A549 (cell line): ENCODE results near the gene GALNT16. TPM values are rescaled to one million over a fixed set of nuclear protein-coding genes. Genes with fewer than 3 reads are reported as not detected.

Experiments
- ATAC-seq, 2 experiments: fragments of 200-7000 bp in 1 of 2; fragments of >200 bp in 1 of 2; cut with Nextera tagmentation in 1 of 2; cut with Tn5 transposase in 1 of 2; 3 replicates each; pipeline versions ENCODE4 v1.8.0 to v1.9.1; 2018 to 2020; ENCODE audit warnings: mild to moderate bottlenecking in 1 of 2, moderate library complexity in 1 of 2
- CTCF ChIA-PET: fragments of 300-600 bp; sonication (Branson Sonifier 250); formaldehyde crosslinking; extraction: SDS; loops from one replicate; lab custom pipeline; 2021; ENCODE audit warnings: antibody characterized with exemption, inconsistent platforms; lab: Yijun Ruan, JAX
- POLR2A ChIA-PET: fragments of 350-600 bp; formaldehyde crosslinking; extraction: SDS; loops from one replicate; lab custom pipeline; 2021; ENCODE audit warnings: antibody characterized with exemption, inconsistent platforms; lab: Yijun Ruan, JAX
- DNase-seq, 2 experiments: peaks; one replicate each; pipeline versions ENCODE4 v3.0.0 to v3.0.0-alpha.2; 2011 to 2016; ENCODE audit warnings: low read depth in 1 of 2, low spot score in 1 of 2
- FAIRE-seq: peaks from 2 replicates; lab custom pipeline; 2011; peaks lifted over from hg19 to GRCh38; lab: Jason Lieb, UNC
- H3K27ac ChIP-seq, 2 experiments: fragments of >200 bp; sonication (Bioruptor Twin); formaldehyde crosslinking; 3 replicates each; pipeline ENCODE4 v1.5.1; 2016 to 2017
- H3K4me1 ChIP-seq: fragments of >200 bp; sonication (Bioruptor Twin); formaldehyde crosslinking; 3 replicates; pipeline ENCODE4 v1.6.1; 2016
- H3K4me2 ChIP-seq: fragments of >200 bp; sonication (Bioruptor Twin); formaldehyde crosslinking; 3 replicates; pipeline ENCODE4 v1.6.1; 2016
- H3K4me3 ChIP-seq: fragments of >200 bp; sonication (Bioruptor Twin); formaldehyde crosslinking; 3 replicates; pipeline ENCODE4 v1.5.1; 2016
- H3K9me3 ChIP-seq: fragments of >200 bp; sonication (Bioruptor Twin); formaldehyde crosslinking; 3 replicates; pipeline ENCODE4 v1.6.1; 2016
- BCL3 ChIP-seq: fragments of >200 bp; sonication (Bioruptor Twin); formaldehyde crosslinking; IDR thresholded peaks from 3 replicates; pipeline ENCODE4 v1.6.1; 2016
- CHD2 ChIP-seq: fragments of 150-350 bp; IDR thresholded peaks from 2 replicates; pipeline ENCODE4 v1.6.1; 2014; ENCODE audit warnings: low read length; ENCODE audit not compliant: partially characterized antibody
- ELK1 ChIP-seq: fragments of 150-350 bp; IDR thresholded peaks from 2 replicates; pipeline ENCODE4 v1.6.1; 2014; ENCODE audit warnings: low read depth, mild to moderate bottlenecking, low read length
- ESRRA ChIP-seq: fragments of 150-350 bp; IDR thresholded peaks from 2 replicates; pipeline ENCODE4 v1.6.1; 2014; ENCODE audit warnings: mild to moderate bottlenecking, low read length, borderline replicate concordance
- FOSL2 ChIP-seq, 2 experiments: fragments of 450-650 bp in 1 of 2; fragments of >200 bp in 1 of 2; sonication (Bioruptor Twin) in 1 of 2; formaldehyde crosslinking; IDR thresholded peaks; 2 replicates each; pipeline versions ENCODE4 v1.5.0 to v1.6.1; 2016 to 2020; ENCODE audit warnings: mild to moderate bottlenecking in 1 of 2, moderate library complexity in 1 of 2
- FOXS1 ChIP-seq: fragments of 250-450 bp; sonication (Bioruptor Pico); IDR thresholded peaks from 2 replicates; pipeline ENCODE4 v1.5.0; 2020; ENCODE audit warnings: mild to moderate bottlenecking, moderate library complexity
- GATA3 ChIP-seq: IDR thresholded peaks from 2 replicates; pipeline ENCODE4 v1.6.1; 2012; ENCODE audit warnings: borderline replicate concordance
- HES2 ChIP-seq: fragments of >200 bp; sonication (Bioruptor Twin); formaldehyde crosslinking; IDR thresholded peaks from 2 replicates; pipeline ENCODE4 v1.6.1; 2016
- HMGXB4 ChIP-seq: fragments of 250-450 bp; sonication (Bioruptor Pico); IDR thresholded peaks from 2 replicates; pipeline ENCODE4 v1.5.0; 2021; ENCODE audit warnings: mild to moderate bottlenecking, moderate library complexity, borderline replicate concordance
- JUNB ChIP-seq: fragments of >200 bp; sonication (Bioruptor Twin); formaldehyde crosslinking; IDR thresholded peaks from 2 replicates; pipeline ENCODE4 v1.6.1; 2016
- KDM1A ChIP-seq: fragments of 200-600 bp; sonication (generic); IDR thresholded peaks from 2 replicates; pipeline ENCODE4 v1.6.1; 2016; ENCODE audit warnings: low read depth, mild to moderate bottlenecking
- NPAS2 ChIP-seq: fragments of 250-450 bp; sonication (Bioruptor Pico); IDR thresholded peaks from 2 replicates; pipeline ENCODE4 v1.8.0; 2022; ENCODE audit warnings: mild to moderate bottlenecking, moderate library complexity, borderline replicate concordance
- POLR2AphosphoS2 ChIP-seq: conservative IDR thresholded peaks from 2 replicates; pipeline ENCODE4 v1.6.1; 2012; ENCODE audit warnings: low read length, improper control_type of control experiment, inconsistent platforms
- RAD21 ChIP-seq, 2 experiments: fragments of >200 bp in 1 of 2; sonication (Bioruptor Twin) in 1 of 2; formaldehyde crosslinking in 1 of 2; IDR thresholded peaks in 1 of 2; conservative IDR thresholded peaks in 1 of 2; 2 replicates in 1 of 2; 3 replicates in 1 of 2; pipeline ENCODE4 v1.6.1; 2012 to 2018; ENCODE audit warnings: inconsistent platforms in 1 of 2
- REST ChIP-seq: fragments of 200-600 bp; sonication (generic); IDR thresholded peaks from 2 replicates; pipeline ENCODE4 v1.6.1; 2016; ENCODE audit warnings: antibody characterized with exemption, mild to moderate bottlenecking, moderate library complexity
- TFCP2L1 ChIP-seq: fragments of 250-450 bp; sonication (Bioruptor Pico); IDR thresholded peaks from 2 replicates; pipeline ENCODE4 v1.5.0; 2021; ENCODE audit warnings: mild to moderate bottlenecking
- ZFP36 ChIP-seq: fragments of 450-650 bp; IDR thresholded peaks from 2 replicates; pipeline ENCODE4 v1.6.1; 2014; ENCODE audit warnings: borderline replicate concordance; ENCODE audit not compliant: partially characterized antibody
- ZNF302 ChIP-seq: fragments of 250-450 bp; sonication (Bioruptor Pico); IDR thresholded peaks from 2 replicates; pipeline ENCODE4 v1.9.0; 2021; ENCODE audit warnings: inconsistent platforms, mild to moderate bottlenecking, moderate library complexity
- WGBS: methylation state at CpG from one replicate; pipeline ENCODE4 v1.1.6; 2017; ENCODE audit errors: missing lambda C conversion rate; 5-methylcytosine and 5-hydroxymethylcytosine counted together
- polyA plus RNA-seq, 4 experiments: library from polyadenylated mRNA; depleted of rRNA in 3 of 4; stranded (reverse); fragments of >200 nt; fragmentation: RNase III in 1 of 4; extraction: RNeasy Plus Mini Kit Qiagen cat#74134 plus additional on column Dnase treatment in 1 of 4; gene quantifications; 2 replicates in 3 of 4; 3 replicates in 1 of 4; pipeline ENCODE4 v1.2.3, GENCODE V29; 2011 to 2017

GALNT16 gene
- polyA plus RNA-seq, 2 of the 4 experiments (the other 2 are of a cell fraction), result 2.8 to 3.4 TPM

- TF ChIP-seq REST, result no peak
Measured at GRCh38 chr14:69246331-69246730, 13.6 kb upstream of the GALNT16 start (continued).

- Histone ChIP-seq H3K27ac (no peak overlapping the region), H3K4me2 (no peak overlapping the region), H3K4me1 (no peaks in the 10 kb centered on the region; the same call in 2 of the 3 replicates), H3K4me3 (no peak overlapping the region), H3K9me3 (no peaks in the 10 kb centered on the region)
- 69% methylated on average over 3 of the region's 3 CpGs for WGBS
- no peak for TF ChIP-seq ZFP36
- TF ChIP-seq NPAS2, result no peak
- TF ChIP-seq TFCP2L1 (CRISPR knock-in tag), result no peak
- TF ChIP-seq CHD2, result no peak
- TF ChIP-seq ESRRA, result no peak
- TF ChIP-seq FOXS1 (CRISPR knock-in tag), result no peak
- TF ChIP-seq POLR2AphosphoS2, result no peak
- TF ChIP-seq KDM1A, result no peak
- TF ChIP-seq BCL3, result no peak
- TF ChIP-seq ZNF302, result no peak
- TF ChIP-seq FOSL2 (IDR thresholded peaks at IDR 0.05), result no peak
- TF ChIP-seq FOSL2 (CRISPR knock-in tag; IDR thresholded peaks at IDR 0.05), result no peak
- TF ChIP-seq HES2, result no peak
- no peak for TF ChIP-seq GATA3
- no peak for TF ChIP-seq RAD21 (conservative IDR thresholded peaks at IDR 0.05 in 1 of 2, IDR thresholded peaks at IDR 0.05 in 1 of 2)
- TF ChIP-seq JUNB, result no peak
- no peak for TF ChIP-seq HMGXB4
- no peak for TF ChIP-seq ELK1
- DNase-seq (no peak), ATAC-seq (peak in 1 of 2 experiments; percentile 41; a peak in 1 of 6 replicates), FAIRE-seq (no peak)
- ChIA-PET CTCF (interaction anchor here (0.6 to 4.2 kb wide), 12 partner anchors 11 to 1532 kb away, joined by 3 to 15 read pairs (median 4); partner anchors contain the start of gene GALNT16), POLR2A (no interaction called here)
Measured at GRCh38 chr14:69247676-69248440, 12.1 kb upstream of the GALNT16 start.
